ENCODE measurements around the gene DAB2IP. TPM values are rescaled to one million over a fixed set of nuclear protein-coding genes. Genes with fewer than 3 reads are reported as not detected.

Gene DAB2IP
- total and polyA plus RNA-seq, 2 donors (not counting 1 experiment from before 2014, with no cell fraction given): 14.6 to 16.5 TPM

DNA sequence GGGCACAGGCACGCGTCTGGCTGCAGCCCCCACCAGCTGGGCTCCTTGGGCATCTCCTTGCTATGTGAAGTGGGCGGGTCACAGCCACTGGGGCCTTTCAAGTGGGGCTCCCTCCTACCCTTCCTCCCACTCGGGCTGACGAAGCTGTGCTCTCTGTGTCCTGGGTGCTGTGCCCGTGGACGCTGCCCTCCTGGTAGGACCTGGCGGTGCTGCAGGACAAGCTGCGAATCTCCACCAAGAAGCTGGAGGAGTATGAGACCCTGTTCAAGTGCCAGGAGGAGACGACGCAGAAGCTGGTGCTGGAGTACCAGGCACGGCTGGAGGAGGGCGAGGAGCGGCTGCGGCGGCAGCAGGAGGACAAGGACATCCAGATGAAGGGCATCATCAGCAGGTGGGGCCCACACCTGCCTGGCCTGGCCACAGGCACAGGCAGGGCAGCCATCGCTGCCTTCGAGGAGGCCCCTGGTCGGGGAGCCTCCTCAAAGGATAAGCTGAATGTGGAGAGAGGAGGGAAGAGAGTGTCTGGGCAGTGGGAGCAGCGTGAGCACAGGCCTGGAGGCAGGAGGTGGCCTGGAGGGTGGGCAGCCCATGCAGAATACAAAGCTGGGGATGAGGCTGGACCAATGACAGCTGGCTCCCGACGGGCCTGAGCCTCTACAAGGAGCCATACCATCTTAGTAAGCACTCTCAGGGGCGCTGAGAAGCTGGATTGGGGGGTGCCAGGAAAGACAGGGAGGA lies 124.7 kb downstream of the DAB2IP start:
- TF ChIP-seq EZH2 (IDR thresholded peaks at IDR 0.05; ENCODE audit: low read length, missing control alignments): no peak
- TF ChIP-seq, protein P1, sequence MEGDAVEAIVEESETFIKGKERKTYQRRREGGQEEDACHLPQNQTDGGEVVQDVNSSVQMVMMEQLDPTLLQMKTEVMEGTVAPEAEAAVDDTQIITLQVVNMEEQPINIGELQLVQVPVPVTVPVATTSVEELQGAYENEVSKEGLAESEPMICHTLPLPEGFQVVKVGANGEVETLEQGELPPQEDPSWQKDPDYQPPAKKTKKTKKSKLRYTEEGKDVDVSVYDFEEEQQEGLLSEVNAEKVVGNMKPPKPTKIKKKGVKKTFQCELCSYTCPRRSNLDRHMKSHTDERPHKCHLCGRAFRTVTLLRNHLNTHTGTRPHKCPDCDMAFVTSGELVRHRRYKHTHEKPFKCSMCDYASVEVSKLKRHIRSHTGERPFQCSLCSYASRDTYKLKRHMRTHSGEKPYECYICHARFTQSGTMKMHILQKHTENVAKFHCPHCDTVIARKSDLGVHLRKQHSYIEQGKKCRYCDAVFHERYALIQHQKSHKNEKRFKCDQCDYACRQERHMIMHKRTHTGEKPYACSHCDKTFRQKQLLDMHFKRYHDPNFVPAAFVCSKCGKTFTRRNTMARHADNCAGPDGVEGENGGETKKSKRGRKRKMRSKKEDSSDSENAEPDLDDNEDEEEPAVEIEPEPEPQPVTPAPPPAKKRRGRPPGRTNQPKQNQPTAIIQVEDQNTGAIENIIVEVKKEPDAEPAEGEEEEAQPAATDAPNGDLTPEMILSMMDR (conservative IDR thresholded peaks at IDR 0.05 in 1 of 2, IDR thresholded peaks at IDR 0.05 in 1 of 2; ENCODE audit: low read depth in 1 of 2, low read length in 2 of 2): no peak
- DNase-seq (ENCODE audit: low read depth in 2 of 2): no peak
- no peak overlapping the region for H2AFZ ChIP-seq (ENCODE audit: low read length)
- no peaks in the 10 kb centered on the region for H3K27me3 ChIP-seq (ENCODE audit: control insufficient read depth, insufficient read depth, low read length)
- no peak overlapping the region for H3K9ac ChIP-seq (ENCODE audit: insufficient read depth, low read length)
- peaks cover 9% of the 10 kb centered on the region for H3K36me3 ChIP-seq (ENCODE audit: control insufficient read depth, insufficient read depth, low read length)
- no peak overlapping the region for H3K4me3 ChIP-seq (replicated peaks in 1 of 4; ENCODE audit: control extremely low read depth in 1 of 4, insufficient read depth in 1 of 4, low read depth in 3 of 4, low read length in 4 of 4)
- H3K79me2 ChIP-seq (ENCODE audit: control insufficient read depth, insufficient read depth, low read length): no peaks in the 10 kb centered on the region
- no peaks in the 10 kb centered on the region for H4K20me1 ChIP-seq (ENCODE audit: control insufficient read depth, extremely low read depth, insufficient read depth, low read length)
- no peak overlapping the region for H3K27ac ChIP-seq (ENCODE audit: insufficient read depth, low read length)
- no peak overlapping the region for H3K4me2 ChIP-seq (ENCODE audit: extremely low read depth, insufficient read depth, low read length)
- H3K4me1 ChIP-seq (ENCODE audit: control insufficient read depth, extremely low read depth, insufficient read depth, low read length): peaks cover 2% of the 10 kb centered on the region
- no peaks in the 10 kb centered on the region for H3K9me3 ChIP-seq (ENCODE audit: control insufficient read depth, insufficient read depth, low read depth, low read length)

DNA sequence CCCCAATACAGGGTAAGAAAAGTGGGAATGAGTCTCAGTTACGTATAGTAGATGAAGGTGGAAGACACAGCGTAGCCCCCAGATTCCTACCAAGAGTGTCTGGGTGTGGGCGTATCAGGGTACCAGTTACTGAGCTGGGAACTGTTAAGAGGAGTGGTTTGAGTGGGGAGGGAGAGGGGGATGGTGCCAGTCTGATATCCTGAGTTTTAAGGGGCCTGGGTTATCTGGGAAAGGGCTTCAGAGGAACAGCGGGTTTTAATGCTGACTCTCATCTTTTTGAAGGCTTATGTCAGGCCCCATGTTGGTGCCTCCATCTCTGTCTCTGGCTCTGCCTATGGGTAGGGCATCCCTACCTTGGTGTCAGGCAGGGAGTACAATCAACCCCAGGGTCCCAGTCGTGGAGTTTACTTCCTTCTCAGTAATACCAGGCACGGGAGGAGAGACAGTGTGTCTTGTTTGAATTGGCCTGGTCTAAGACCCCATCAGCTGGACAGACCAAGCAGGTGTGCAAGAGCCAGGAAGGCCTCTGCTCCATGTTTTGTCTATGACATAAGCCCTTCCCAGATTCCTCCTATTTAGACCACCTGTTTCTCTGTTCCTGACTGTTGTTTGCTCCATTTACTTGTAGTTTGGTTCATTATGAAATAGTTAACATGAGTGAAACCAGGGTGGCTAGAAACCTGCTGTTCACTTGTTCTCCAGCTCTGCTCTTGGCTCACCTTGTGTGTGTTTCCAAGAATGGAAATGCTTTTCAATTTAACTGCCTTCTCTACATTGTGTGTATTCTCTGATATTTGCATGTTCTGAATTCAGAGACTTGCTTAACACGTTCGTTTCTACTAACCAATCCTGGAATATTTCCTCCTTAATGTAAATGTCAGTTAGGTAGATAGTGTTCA lies 125.6 kb downstream of the DAB2IP start:
- Histone ChIP-seq H3K4me2 (ENCODE audit: extremely low read depth, insufficient read depth, low read length) (no peak overlapping the region), H4K20me1 (ENCODE audit: control insufficient read depth, extremely low read depth, insufficient read depth, low read length) (no peaks in the 10 kb centered on the region), H3K27ac (ENCODE audit: insufficient read depth, low read length) (no peak overlapping the region), H3K4me3 (replicated peaks in 1 of 4; ENCODE audit: control extremely low read depth in 1 of 4, insufficient read depth in 1 of 4, low read depth in 3 of 4, low read length in 4 of 4) (no peak overlapping the region), H3K9me3 (ENCODE audit: control insufficient read depth, insufficient read depth, low read depth, low read length) (no peaks in the 10 kb centered on the region), H3K36me3 (ENCODE audit: control insufficient read depth, insufficient read depth, low read length) (peaks cover 10% of the 10 kb centered on the region), H2AFZ (ENCODE audit: low read length) (no peak overlapping the region), H3K9ac (ENCODE audit: insufficient read depth, low read length) (no peak overlapping the region), H3K4me1 (ENCODE audit: control insufficient read depth, extremely low read depth, insufficient read depth, low read length) (no peaks in the 10 kb centered on the region), H3K27me3 (ENCODE audit: control insufficient read depth, insufficient read depth, low read length) (no peaks in the 10 kb centered on the region), H3K79me2 (ENCODE audit: control insufficient read depth, insufficient read depth, low read length) (no peaks in the 10 kb centered on the region)
- no peak for DNase-seq (ENCODE audit: low read depth in 2 of 2)
- TF ChIP-seq, protein P1 (conservative IDR thresholded peaks at IDR 0.05 in 1 of 2, IDR thresholded peaks at IDR 0.05 in 1 of 2; ENCODE audit: low read depth in 1 of 2, low read length in 2 of 2): no peak
- no peak for TF ChIP-seq EZH2 (IDR thresholded peaks at IDR 0.05; ENCODE audit: low read length, missing control alignments)
